ENCODE measurements around the gene HSH2D.

The HSH2D gene

DNA sequence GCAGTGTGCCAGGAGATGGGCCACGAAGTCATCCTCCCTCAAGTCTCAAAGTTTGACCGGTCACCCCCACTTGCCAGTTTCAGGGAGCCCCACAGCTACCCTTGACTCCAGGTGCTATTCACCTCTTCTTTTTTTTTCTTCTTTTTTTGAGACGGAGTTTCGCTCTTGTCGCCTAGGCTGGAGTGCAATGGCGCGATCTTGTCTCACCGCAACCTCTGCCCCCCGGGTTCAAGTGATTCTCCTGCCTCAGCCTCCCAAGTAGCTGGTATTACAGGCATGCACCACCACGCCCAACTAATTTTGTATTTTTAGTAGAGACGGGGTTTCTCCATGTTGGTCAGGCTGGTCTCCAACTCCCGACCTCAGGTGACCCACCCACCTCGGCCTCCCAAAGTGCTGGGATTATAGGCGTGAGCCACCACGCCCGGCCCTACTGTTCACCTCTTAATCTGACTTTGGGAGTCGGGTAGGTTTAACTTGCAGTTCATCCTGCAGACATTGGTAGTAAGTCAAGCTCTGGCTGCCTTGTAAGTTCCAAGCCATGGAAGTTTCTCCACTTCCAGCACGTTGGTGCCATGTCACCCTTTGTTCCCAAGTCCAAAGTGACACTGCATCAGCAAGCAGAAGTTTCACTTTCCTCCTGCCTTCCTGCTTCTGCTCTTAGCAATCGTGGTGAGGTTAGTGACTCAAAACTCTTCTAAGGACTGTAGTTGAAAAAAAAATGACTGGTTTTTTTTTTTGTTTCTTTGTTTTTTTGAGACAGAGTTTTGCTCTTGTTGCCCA, 24.2 kb upstream of the HSH2D start:
- DNase-seq (ENCODE audit: low read depth) = peak; percentile 10

DNA sequence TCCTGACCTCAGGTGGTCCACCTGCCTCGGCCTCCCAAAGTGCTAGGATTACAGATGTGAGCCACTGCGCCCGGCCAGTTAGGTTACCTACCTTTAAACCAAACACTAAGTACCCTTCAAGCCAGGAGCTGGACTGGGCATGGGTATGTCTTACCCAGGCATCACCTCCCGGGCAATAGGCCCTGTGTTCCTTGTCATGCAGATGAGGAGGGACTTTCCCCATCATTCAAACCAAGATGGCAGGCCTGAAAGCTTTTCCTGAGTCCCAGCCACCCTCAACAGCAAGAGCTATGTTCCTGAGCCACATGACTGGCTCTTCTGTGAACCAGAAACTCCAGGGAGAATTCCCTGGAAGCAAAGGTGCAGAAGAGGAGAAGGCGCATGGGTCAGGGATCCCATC, 22.3 kb upstream of the HSH2D start:
- DNase-seq (ENCODE audit: low read depth) = no peak

DNA sequence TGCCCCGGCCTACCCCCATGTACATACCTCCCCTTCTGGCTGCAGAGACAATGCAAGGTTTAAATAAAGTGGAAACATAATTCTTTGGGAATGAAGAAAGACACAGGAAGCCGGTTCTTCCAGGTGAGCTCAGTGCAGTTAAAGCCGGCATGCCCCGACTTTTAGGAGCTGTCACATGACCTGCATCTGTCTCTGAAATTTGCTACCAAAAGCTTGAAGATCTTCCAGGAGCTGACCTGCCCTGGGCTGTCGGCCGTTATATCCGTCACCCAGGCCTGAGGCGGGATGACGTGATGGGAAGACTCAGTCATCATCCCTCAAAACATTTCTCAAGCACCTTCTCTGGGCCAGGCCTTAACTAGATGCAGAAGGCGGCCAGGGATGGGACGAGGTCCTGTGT, 21.5 kb upstream of the HSH2D start:
- no peak for DNase-seq (ENCODE audit: low read depth)

DNA sequence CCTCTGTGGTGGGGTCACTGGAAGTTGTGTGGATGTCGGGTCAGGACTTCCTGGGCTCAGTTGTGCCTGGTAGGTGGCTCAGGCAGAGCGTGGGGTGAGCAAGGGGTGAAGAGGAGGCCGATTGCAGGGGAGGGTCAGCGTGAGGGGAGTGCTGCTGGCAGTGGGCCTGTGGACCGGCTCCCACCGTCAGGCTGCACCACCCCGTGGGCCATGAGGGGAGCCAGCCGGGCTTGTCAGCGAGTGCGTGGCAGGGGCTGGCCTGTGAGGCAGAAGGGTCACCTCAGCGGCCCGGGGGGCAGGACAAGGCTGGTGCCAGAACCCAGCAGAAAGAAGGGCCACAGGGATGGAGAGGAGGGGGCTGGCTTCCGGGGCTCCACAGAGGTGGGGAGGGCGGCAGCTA, 18.5 kb upstream of the HSH2D start:
- DNase-seq (ENCODE audit: low read depth) = no peak

DNA sequence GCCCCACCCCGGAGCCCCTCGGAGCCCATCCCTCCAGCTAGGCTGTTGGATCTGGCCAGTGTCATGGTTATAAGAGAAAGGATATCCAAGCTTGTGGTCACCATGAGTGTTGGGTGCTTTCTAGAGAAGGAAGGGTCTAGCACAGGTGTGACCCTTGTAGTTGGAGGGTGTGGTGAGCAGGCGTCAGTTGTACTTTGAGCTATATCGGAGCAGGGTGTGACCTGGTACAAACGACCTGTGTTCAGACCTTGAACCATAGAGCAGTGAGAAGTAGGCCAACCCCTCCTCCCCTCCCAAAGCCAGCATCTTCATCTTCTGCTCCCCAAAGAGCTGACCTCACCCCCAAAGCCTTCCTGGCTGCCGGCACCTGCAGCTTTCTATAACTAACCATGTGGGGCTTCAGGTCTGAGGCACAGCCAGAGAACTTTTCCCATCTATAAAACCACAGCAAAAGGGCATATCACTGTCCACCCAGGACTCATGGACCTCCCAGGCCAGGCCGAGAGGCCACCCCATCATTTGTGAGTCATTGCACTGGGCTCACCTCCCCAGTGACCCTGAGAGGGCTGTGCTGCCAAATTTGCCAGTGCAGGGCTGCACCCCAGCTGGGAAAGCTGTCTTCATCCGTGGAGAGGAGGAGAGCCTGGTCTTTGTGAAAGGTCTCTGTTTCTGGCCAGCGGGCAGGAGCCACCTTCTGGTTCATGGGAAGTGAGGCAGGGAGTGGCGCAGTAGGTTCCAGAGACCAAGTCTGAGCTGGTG, 17.6 kb upstream of the HSH2D start:
- no peak for DNase-seq (ENCODE audit: low read depth)

DNA sequence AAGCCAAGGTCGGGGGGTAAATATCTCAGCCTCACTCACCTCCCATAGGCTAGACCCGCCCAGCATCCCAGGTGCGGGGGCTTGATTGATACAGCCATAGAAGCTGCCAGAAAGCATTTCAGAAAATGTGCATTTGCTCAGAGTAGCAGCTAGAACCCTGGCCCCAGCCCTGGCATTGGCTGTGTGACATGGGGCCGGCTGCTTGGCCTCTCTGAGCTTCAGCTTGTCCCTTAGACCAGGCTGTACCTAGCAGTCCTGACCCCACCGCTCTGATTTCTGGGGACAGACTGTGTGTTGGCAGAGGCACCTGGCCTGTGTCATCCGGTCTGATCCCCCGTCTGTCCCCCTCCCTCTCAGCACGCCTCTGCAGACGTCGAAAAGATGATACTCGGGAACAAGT, 16.4 kb upstream of the HSH2D start:
- DNase-seq (ENCODE audit: low read depth) = no peak

DNA sequence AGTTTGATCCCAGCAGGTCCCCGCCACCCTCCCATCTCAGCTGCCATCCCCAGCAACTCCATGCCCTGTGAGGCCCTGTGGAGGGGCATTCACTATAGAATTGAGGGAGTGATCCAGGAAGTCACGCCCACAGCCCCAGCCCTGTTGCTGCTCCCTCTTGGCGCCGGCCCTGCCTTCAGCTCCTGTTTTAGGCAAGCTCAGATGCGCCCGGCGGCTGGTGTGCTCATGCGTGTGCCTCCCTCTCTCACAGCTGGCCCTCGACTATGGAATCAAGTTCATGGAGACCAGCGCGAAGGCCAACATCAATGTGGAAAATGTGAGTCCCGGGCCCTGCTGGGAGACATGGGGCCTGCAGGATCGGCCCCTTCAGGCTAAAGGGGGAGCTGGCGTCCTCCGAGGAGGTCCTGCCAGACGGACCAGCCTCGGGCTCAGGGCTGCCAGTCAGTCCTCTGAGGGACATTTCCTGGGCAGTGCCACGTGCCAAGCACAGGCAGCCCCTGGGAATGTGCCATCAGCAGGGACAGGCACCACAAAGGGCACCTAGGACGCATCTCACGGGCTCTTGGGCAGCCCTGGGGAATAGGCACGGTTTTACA, 15.6 kb upstream of the HSH2D start:
- DNase-seq (ENCODE audit: low read depth) = no peak

DNA sequence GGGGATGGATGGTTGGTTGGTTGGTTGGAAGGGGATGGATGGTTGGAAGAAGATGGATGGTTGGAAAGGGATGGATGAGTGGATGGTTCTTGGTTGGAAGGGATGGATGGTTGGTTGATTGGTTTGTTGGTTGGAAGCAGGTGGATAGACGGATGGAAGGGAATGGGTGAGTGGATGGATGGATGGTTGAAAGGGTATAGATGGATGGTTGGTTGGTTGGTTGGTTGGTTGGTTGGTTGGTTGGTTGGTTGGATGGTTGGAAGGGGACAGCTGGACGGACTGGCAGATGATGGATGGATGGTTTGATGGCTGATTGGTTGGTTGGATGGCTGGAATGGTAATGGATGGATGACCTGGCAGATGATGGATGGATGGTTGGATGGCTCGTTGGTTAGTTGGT, 11.8 kb upstream of the HSH2D start:
- DNase-seq (ENCODE audit: low read depth) = no peak

DNA sequence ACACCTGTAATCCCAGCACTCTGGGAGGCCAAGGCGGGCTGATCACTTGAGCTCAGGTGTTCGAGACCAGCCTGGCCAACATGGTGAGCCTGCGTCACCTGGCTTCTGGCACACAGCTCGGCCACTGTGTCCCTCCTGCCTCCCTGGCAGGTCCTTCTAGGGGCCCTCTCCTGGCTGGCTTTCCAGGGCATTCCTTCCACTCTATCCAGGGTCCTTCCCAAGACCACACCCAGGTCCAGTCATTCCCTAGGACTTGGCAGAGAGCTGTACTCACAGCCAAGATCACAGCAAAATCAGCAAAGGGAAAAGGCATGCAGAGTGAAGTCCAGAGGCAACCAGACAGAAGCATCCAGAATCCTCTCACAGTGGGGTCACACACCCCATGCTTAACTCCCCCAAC, 9.7 kb upstream of the HSH2D start:
- DNase-seq (ENCODE audit: low read depth) = no peak

DNA sequence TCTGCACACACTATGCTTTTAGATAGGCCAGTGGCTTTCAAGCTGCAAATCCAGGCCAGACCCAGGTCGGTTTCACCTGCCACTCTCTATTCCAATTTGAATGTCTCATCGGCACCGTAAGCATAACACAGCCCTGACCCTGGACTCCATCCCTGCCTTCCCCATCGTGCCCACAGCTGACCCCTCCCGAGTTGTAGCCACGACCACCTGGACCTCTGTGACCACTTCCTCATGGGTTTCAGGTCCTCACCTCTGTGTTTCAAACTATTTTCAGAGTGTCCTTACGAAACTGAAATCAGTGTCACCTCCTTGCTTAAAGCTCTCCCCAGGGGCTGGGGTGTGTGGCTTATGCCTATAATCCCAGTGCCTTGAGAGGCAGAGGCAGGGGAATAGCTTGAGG, 9.0 kb upstream of the HSH2D start:
- no peak for DNase-seq (ENCODE audit: low read depth)

DNA sequence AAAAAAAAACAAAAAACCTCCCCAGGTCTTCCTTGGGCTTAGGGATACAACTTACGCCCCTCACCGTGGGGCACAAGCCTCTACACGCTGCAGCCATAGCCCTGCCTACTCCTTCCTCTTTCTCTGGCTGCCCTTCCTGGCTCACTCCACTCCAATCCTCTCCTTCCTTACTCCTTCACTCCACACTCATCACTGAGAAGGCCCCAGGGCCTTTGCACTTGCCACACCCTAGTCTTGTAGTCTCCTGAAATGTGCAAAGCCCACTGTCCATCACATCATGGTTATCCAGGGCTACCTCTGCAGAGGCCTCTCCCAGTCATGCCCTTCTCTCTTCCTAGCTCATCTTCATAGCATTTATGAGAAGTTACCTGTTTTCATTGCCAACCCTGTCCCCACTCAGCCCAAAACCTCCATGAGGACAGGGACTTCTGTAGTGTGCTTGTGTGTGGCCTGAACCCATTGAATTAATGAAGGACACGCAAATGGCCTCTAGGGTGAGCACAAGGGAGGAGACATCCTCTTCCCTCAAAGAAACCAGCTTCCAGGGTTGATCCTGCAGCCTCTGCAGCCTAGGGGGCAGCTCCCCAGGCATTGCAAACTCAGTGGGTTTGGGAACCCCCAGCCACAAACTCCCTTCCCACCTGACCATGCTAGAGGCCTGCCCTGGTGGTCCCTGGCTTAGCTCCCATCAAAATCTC, 7.9 kb upstream of the HSH2D start:
- DNase-seq (ENCODE audit: low read depth) = no peak

DNA sequence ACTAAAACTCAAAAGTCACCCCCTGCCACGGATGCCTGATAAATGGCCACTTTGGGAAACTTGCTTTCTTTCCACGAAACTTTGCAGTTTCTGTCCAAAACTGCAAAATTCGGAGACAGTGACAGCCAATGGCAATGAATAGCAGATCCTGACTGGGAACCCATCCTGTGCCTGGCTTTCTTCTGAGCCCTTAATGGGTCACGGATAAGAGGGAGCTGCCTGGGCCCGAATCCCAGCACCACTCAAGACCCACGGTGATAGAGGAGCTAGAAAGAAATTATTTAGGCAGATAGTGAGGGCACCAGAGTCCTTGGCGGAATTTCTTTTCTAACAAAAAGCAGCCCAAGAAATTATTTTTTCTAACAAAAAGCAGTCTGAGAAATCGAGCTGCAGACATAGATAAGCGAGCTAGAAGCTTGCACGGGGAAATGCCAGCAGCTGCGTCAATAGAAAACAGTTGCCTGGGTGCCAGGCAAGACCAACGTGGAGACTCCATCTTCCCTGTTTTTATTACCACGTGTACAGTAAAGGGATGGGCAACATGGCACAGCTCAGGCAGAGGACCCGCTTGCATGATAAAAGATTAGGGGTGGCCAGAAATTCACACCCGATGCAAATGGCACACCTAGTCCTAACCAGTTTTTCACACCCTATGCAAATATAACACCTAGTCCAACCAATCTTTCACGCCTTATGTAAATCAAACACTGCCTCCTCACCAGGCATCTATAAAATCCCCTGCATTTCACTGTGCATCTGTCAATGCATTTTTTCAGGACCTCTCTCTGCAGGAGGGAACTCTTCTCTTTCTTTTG, 7.1 kb upstream of the HSH2D start:
- DNase-seq (ENCODE audit: low read depth) = no peak

DNA sequence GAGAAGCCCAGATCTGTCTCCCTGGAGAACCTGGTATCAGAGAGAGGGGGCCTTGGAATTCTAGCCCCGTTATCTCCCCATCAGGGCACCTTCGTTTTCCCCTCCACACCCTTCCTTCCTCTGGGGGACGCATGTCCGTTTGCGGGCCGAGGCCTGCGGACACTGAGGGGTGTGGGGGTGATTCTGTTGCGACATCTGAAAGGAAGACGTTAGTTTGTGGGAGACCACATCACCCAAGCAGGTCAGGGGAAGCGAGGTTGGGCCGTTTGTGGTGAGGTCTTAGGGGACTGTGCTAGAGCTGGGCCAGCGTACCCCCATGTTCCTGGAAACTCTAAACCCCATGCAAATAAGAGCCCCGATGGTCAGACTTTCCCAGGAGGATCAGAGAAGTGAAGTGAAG, 3.7 kb upstream of the HSH2D start:
- DNase-seq (ENCODE audit: low read depth) = no peak

DNA sequence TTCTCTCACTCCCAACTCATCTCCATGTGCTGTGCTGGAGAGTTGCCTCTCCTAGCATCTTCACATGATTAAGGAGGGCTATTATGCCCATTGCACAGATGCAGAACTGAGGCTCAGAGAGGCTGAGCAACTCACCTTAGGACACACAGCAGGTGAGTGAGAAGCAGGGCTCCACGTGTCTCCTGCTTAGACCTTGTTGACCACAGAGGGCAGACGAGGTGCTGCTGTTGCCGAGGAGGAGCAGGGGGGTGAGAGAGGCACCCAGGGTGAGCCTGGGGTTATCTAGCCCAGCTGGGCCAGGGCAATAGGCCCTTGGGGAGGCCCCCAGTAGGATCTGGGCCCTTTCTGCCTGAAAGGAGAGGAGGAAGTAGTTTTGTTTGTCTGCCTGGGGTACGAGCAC, 2.4 kb upstream of the HSH2D start:
- DNase-seq (ENCODE audit: low read depth) = no peak

DNA sequence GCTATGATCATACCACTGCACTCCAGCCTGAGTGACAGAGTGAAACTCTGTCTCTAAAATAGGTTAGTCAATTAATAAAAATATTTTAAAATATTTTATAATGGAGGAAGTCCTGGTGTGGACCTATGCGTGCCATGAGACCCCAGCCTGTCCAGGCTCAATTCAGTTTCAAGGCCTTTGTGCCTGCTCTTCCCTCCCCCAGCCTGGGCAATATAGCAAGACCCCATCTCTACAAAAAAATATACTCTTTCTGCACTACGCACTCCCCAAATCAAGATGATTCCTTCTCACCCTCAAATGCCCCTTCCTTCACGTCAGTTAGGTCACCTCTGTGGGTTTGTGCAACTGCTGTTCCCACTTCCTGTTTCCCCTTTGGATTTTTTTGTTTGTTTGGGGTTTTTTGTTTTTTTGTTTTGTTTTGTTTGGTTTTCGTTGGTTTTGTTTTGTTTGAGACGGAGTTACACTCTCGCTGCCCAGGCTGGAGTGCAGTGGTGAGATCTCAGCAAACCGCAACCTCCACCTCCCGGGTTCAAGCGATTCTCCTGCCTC, 1.4 kb upstream of the HSH2D start:
- DNase-seq (ENCODE audit: low read depth) = no peak

DNA sequence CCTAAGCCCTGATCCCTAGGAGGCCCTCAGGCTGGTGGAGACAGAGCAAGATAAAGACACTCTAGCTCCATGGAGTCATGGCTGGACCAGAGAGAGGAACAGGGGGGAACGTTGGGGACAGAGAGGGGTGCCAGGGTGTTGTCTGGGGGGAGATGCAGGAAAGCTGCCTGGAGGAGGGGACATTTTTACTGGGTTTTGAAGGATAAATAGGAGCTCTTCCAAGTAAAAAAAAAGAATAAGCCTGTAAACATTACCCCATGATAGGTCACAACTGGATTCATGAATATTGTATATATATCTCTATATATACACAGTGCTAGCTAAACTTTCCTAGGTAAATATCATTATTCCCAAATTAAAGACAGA, 714 bp downstream of the HSH2D start:
- DNase-seq (ENCODE audit: low read depth) = no peak

DNA sequence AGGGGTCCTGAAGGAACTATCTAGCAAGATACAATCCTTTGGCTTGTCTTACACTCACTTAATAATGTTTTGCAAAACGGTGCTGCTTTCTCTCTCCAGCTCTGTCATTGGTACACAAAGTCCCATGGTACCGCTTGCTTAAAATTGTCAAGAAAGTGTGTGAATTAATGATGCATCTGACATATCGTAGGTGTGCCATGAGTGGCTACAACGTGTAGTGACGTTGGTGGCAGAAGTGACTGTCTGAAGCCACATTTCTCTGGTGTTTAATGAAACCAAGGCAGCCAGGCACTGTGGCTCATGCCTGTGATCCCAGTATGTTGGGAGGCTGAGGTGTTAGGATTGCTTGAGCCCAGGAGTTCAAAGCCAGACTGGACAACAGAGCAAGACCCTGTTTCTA, 2.6 kb downstream of the HSH2D start:
- DNase-seq (ENCODE audit: low read depth) = no peak

DNA sequence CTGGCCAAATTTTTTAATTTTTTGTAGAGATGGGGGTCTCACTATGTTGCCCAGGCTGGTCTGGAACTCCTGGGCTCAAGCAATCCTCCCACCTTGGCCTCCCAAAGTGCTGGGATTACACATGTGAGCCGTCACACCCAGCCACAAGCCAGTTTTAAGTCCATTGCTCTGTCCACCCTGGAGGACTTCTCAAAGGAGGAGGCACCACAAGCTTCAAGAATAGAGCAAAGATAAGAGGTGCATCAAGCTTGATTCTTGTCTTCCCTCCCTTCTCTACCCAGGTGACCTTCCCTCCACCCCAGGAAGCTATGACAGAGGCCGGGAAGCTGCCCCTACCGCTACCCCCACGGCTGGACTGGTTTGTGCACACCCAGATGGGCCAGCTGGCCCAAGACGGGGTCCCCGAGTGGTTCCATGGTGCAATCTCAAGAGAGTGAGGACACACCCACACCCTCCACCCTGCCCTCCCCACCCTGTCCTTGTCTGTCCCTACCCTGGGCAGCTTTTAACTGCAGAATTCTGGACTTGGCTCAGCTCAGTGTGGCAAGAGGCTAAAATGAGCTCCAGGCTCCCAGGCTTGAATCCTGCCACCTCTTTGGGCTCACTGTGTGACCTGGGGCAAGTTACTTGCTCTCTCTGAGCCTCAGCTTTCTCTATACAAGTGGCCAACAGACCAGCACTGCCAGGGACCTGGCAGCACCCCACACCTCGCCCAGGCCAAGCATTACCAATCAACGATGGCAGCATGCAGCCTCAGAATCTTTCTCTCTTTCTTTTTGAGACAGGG, 5.2 kb downstream of the HSH2D start:
- no peak for DNase-seq (ENCODE audit: low read depth)

DNA sequence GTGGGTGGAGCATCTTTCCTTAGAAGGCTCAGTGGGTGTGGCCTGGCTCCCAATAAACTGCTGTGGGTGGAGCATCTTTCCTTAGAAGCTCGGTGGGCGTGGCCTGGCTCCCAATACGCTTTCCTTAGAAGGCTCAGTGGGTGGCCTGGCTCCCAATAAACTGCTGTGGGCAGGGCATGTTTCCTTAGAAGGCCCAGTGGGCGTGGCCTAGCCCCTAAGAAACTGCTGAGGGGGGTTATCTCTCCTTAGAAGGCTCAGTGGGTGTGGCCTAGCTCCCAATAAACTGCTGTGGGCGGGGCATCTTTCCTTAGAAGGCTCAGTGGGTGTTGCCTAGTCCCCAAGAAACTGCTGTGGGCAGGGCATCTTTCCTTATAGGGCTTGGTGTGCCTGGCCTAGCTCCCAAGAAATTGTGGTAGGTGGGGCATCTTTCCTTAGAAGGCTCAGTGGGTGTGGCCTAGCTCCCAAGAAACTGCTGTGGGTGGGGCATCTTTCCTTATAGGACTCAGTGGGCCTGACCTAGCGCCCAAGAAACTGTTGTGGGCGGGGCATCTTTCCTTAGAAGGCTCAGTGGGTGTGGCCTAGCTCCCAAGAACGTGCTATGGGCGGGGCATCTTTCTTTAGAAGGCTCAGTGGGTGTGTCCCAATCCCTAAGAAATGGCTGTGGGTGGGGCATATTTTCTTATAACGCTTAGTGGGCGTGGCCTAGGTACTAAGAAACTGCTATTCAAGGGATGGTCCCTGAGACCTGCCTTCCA, 10.3 kb downstream of the HSH2D start:
- no peak for DNase-seq (ENCODE audit: low read depth)

DNA sequence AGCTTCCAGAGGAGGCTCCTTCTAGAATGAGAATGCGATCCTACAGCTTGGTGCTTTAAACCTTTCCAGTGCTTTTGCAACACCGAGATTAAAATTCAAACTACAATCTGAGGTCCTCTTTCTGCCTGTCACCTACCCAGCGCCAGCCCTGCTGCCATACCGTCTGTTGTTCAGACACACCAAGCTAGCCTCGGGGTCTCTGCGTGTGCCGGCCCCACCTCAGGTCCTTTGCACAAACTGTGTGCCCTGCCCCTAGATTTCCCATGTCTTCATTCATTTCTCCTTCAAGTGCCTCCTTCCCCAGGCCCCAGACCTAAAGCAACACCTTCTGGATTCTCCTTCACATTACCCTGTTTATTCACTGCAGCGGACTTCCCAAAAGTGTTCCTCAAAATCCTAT, 11.1 kb downstream of the HSH2D start:
- no peak for DNase-seq (ENCODE audit: low read depth)
